A549 treated with ZK216348 at 1 μM for 4 hours (cell line): Measurements from ENCODE around the gene OR4K2. TPM values are rescaled to one million over a fixed set of nuclear protein-coding genes. Genes with fewer than 3 reads are reported as not detected.

Experiments
- total RNA-seq: library from RNA; stranded (reverse); fragments of 200-300 nt; extraction: Qiagen RNA extraction; gene quantifications from 5 replicates; pipeline ENCODE4 v1.2.3, GENCODE V29; 2022; ENCODE audit warnings: low read depth

Gene OR4K2, protein sequence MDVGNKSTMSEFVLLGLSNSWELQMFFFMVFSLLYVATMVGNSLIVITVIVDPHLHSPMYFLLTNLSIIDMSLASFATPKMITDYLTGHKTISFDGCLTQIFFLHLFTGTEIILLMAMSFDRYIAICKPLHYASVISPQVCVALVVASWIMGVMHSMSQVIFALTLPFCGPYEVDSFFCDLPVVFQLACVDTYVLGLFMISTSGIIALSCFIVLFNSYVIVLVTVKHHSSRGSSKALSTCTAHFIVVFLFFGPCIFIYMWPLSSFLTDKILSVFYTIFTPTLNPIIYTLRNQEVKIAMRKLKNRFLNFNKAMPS
- not detected in 5 replicates for total RNA-seq

DNA sequence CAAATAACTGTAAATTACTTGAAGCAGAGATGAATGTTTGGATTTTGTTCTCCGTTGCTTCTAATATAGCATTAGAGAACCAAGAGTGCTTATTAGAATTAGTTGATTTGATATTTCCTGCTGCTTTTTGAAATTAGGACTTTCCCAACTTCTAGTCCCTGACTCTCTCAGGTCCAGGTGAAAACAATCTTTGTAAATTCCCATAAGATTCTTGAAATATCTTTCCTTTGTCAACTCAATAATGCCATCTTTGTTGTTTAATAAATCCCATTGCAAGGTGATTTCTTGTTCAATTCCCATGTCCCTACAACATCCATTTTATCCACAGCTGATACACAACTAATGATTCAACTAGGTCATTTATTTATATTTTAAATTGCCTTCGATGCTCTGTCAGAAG lies at the start of gene OR4K2:
OR4K2 (plus strand) TSS at position 301 of the 400 bp plus-strand sequence. CDS start 1,126 bp downstream, outside the sequence.

DNA sequence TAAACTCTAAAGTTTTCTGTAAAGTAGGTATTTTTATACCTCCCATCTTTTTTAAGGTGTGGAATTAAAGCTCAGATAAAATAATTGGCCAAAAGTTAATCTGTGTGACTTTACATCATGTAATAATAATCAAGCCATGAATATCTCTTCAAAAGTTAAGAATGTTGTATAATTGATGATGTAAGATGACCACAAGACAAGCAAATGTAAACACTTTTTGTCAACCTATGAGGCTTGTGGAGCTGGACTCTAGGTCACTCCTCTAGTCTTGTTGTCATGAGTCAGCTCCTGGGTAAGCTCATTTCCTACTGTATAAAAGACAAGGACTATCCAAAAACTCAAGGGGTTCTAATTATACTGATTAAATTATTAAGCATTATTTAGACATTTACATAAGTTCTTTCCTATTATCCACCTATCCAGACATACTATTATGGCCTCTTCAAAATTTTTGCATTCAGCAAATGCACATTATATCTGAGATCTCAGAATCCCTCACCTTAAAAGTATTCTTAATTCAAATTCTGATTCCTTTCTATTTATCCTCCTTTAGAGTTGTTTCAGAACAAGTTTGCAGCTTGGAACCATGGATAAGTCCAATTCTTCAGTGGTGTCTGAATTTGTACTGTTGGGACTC lies 45.2 kb downstream of the OR4K2 start, which contains the start of gene OR4K5:
OR4K5 (plus strand) TSS at position 587 of the 637 bp plus-strand sequence; CDS start at position 587, 0 bp downstream.

DNA sequence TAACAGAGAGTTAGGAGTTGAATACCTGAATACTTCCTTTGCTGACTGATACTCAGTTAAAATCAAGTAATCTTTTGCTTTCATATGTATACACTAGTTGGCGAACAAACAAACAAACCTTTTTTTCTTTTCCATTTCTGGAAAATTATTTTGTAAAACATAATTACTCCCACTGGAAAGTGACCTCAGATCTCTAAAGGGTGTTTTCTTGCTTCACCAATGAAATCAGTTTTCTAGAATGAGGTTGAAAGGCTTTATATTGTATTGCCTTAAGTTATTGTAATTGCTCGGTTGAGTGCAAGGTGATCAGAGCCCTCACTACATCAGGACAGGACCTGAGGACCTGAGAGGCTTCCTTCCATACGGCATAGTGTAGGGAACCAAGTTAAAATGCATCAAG lies 55.7 kb downstream of the OR4K2 start, which contains the start of gene OR4K1:
OR4K1 (plus strand) TSS at position 301 of the 400 bp plus-strand sequence. CDS start 4,750 bp downstream, outside the sequence.

Other genes starting within 250 kb of the OR4K2 start
- gene OR11H2, start 161.3 kb upstream of the OR4K2 start, total RNA-seq: not detected in 5 replicates
- gene OR4Q3, start 131.6 kb upstream of the OR4K2 start, total RNA-seq: not detected in 5 replicates
- gene OR4M1, start 101.6 kb upstream of the OR4K2 start, total RNA-seq: not detected in 5 replicates
- gene OR4N2, start 71.4 kb upstream of the OR4K2 start, total RNA-seq: not detected in 5 replicates
- not detected in 5 replicates for gene OR4K5, start 45.5 kb downstream of the OR4K2 start, total RNA-seq
- not detected in 5 replicates for gene OR4K1, start 55.8 kb downstream of the OR4K2 start, total RNA-seq
- not detected in 5 replicates for gene OR4K15, start 100.4 kb downstream of the OR4K2 start, total RNA-seq
- gene OR4Q2, start 127.0 kb downstream of the OR4K2 start, total RNA-seq: not detected in 5 replicates
- not detected in 5 replicates for gene OR4K14, start 144.2 kb downstream of the OR4K2 start, total RNA-seq
- not detected in 5 replicates for gene OR4K13, start 160.9 kb downstream of the OR4K2 start, total RNA-seq
- not detected in 5 replicates for gene OR4L1, start 184.9 kb downstream of the OR4K2 start, total RNA-seq
- not detected in 5 replicates for gene OR4K17, start 235.6 kb downstream of the OR4K2 start, total RNA-seq